Fibroblast of skin of right biceps (primary cell): ENCODE measurements around the gene TNFRSF19.

ENCODE experiments used
- DNase-seq: peaks from one replicate; pipeline ENCODE4 v3.0.0-alpha.2; 2013

Gene TNFRSF19

DNA sequence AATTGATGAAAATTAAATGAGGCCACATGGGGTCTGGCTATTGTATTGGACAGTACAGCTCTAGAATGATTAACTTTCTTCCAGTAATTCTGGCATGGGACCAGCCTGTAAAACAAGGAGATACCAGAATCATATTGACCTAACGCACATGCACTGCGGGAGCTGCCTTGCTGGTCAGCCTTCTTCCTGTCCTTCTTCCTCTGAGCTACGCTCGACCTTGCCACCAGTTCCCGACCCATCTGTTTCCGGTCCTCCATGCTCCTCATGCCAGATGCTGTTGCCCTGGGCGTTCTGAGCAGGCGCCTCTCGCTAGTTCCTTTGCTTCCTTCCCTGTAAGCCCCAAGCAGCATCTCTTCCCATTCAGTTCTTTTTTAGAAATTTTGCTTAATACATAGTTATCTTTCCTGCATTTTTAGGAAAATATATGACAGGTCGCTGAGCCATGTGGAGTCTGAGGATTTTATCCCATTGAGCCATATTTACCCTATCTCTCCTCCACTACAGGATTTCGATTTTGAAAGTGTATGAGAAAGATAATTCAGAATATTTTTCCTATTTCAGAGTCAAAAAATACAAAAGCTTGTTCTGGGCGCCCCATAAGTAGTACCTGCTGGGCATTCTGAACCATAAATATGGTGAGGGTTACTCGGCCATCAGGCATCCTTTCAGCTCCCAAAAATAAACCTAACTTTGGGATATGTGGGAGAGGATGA, 38.6 kb downstream of the TNFRSF19 start:
- DNase-seq: no peak

DNA sequence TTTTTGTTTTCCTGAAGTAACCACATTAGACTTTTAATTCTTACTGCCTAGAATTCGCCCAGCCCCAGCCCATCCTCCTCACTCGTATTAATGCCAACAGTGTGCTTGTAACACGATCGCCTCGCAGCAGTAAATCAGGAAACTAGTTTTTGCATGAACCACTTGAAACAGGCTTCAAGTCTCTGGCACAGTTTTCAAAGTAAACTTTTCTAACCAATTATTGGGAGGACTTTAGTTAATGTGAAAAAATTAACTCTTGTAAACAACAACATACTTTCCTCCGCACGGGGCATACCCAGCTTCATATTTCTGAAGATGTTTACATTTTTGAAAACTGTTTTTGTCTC, 39.2 kb downstream of the TNFRSF19 start:
- DNase-seq: peak; percentile 66

DNA sequence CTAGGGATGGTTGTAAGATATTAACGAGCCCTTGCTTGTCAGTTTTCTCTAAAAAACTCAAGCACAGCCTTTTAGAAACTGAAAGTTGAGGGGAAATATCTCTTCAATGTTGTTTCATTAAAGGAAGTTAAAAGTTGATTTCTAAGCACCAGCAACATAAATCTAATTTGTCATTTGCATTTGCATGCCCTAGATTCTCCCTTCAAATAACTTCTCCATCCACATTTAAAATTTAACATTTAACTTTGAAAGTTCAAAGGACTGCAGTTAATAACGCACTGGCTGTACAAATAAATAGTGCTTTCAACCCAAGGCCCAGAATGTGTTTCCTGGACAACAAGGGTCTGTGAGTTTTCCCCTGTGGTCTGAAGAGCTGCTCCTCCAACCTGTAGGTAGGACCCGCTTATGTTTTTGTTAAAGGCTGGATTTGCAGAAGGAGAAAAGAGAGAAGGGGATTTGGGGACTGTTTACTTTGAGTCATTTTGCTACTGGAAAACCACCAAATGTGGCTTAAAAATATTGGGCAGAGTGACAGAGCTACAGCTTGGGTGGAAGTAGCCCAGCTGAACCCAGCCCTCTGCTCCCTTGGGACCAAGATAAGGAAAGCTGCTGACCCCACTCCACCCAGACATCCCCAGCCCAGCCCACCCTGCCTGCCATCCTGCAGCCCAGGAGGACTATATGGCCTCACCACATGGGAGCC, 39.8 kb downstream of the TNFRSF19 start:
- peak; percentile 52 for DNase-seq

DNA sequence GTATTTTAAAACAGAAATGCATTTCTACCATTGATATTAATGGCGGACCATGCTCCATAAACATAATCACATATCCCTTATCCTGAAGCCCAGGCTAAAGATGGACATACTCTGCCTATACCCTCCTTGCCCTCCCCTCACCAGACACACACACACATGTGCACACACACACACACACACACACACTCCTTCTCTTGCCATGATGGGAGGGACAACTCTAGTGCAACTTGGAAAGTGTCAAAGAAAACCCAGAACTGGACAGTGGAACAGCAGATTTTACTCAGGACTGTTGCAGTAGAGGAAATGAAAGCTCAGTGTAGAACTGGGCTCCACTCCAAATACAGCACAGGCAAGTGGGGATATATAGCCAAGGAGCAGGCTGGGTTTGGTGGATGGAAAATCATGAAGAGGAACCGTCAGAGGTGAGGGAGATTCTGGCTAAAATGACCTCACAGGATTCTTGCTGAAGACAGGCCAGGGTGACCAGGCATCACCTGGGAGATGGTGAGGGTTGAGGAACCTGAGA, 40.8 kb downstream of the TNFRSF19 start:
- peak; percentile 33 for DNase-seq

DNA sequence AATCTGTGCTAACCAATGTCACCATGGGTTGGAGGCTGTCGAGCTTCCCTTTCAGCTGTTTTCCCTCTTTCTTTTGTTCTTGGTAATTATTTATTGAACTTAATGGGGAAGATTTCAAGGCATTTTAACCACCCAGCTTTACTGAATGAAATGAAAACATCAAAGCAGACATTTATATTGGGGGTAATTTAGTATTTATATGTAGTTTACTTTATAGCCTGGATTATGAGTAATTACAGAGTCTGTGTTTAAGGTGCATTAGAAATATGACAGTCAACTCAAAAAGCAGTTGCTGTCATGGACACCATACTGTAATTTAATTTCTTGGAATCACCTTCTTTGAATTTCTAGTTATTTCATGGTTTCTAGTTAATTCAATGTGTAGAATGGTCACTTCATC, 42.0 kb downstream of the TNFRSF19 start:
- no peak for DNase-seq

DNA sequence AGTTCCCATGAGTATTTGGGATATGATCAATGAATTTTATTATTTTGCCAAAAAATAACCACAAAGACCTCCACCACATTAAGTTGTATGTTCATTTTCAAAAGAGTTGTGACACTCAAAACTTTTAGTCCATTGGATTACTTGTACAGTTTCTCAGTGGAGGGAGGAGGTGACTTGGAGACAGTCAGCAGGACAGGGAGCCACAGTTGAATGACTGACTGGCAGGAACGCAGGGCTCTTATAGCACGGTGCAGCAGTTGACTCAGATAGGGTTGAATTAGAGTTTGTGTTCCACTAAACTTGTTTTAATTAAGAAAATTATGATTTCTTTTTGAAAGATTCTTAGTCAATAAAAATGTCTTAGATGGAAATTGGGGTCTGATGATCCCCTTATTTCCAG, 42.5 kb downstream of the TNFRSF19 start:
- DNase-seq: no peak

DNA sequence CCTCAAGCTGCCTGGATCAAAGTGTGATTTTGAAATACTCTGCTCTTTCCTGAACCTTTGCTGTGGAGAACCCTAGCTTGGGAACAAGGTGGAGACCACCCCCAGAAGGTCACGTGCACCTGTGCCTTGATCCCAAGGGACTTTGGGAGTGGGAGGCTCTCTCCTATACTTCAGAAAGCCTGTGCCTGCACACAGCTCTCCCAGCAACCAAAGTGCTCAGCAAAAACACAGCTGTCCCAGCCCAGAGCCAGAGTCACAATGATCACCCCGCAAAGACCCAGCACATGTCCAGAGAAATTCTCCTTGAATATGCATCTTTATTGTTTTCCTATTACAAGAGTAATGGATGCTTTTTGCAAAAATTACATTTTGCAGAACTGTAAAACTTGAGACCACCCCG, 43.4 kb downstream of the TNFRSF19 start:
- no peak for DNase-seq

DNA sequence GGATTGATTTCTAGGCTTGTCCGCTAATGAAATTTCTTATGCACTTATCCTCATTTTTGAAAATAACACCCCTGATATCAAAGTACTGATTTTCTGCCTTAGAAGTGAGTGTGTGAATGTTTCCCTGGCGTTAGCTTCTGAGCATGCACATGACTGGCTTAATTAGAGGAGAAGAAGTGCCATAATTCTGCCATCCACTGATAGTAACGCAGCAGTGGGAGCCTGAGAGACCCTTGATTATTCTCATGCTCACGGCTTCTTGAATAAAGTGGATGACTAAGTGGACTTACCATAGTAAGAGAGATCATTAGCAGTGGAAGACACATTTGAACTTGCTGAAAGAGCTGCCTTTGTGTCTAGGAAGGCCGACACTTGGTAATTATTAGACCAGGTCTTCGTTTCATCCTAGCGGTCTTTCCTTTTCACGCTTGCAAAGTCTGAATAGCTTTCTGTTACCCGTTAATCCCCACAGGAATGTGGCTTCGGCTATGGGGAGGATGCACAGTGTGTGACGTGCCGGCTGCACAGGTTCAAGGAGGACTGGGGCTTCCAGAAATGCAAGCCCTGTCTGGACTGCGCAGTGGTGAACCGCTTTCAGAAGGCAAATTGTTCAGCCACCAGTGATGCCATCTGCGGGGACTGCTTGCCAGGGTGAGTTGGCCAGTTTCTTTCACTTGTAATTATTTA, 45.3 kb downstream of the TNFRSF19 start:
- no peak for DNase-seq

DNA sequence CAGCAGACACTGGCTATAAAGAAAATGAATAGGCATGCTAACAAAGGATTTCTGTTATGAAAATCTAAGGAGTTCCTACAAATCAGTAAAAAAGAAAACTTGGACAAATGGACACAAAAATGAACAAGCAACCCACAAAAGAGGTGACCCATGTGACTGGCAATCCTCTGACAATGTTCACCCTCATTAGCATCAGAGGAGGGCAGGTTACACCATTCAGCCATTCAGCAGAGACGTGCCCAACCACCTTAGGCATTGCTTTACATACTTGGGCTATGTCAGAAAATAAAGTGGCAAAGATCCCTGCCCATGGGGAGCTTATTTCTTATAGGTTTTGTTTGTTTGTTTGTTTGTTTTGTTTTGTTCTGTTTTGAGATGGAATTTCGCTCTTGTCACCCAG, 46.0 kb downstream of the TNFRSF19 start:
- DNase-seq: no peak

DNA sequence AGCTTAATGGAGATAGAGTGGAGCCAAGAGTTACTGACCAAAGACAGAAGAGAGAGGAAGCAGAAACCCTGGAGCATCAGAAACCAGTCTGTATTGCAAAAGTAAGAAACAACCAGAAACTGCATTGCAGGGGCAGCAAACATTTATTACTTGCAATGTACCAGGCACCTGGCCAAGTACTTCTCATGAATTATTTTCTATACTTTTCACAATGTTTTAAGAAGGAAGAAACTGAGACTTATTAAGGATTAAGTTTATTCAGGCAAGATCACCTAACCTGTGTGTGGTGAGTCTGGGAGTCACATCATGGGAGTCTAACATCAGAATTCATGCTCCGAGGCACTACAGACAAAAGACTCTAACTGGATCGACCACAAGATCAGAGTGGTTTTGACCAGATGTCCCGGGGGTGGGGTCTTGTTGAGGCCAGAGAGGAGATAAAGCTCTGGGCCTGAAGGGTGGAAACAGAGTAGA, 47.4 kb downstream of the TNFRSF19 start:
- peak; percentile 77 for DNase-seq

DNA sequence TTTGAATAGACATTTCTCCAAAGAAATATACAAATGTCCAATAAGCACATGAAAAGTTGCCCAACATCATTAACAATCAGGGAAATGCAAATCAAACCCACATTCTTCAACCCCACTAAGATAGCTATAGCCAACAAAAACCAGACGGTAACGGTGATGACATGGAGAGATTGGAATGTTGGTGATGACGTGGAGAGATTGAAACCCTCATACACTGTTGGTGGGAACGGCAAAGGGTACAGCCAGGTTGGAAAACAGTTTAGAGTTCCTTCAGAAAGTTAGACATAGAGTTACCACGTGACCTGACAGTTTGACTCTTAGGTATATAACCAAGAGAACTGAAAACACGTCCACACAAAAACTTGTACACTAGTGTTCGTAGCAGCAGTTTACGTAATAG, 48.1 kb downstream of the TNFRSF19 start:
- peak; percentile 98 for DNase-seq

DNA sequence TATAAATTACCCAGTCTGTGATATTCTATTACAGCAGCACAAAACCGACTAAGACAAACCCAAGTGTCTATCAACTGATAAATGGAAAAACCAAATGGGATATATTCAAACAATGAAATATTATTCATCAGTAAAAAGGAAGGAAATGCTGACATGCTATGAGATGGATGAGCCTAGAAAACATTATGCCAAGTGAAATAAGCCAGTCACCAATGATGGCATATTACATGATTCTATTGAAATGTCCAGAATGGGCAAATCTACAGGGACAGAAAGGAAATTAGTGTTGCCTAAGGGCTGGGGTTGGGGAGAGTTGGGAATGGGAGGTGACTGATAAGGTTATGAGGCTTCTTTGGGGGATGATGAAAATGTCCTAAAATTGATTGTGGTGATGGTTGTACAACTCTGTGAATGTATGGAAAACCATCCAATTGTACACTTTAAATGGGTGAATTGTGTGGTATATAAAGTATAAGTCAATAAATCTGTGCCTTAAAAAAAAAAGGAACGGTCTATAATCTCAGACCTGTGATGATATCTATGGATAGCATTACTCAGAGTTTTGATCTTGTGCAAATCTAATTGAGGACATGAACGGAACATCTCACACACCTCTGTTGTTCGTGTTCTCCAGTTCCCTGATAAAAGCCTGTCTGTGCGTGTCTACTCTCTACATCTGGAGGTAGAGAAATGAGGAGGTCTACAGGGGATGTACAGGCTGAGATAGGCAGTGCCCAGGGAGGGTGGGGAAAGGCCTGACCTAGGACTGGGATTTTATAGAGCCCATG, 49.0 kb downstream of the TNFRSF19 start:
- no peak for DNase-seq

DNA sequence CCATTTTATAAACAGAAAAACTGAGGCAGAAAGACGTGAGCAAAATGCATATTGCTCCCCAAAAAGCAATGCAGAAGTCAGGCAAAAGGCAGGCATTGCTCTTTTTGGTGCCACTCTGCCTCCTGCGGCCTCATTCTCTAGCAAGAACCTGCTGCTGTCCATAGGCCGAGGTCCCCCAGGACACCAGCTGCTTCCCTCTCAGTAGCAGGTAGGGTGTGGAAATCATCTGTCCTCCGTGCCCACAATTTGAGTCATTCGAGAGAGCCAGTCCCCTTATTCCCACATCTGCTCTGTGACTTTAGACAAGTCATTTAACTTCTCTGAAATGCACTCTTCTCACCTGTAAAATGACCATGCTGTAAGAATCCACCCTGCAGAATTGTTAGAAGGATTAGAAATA, 50.0 kb downstream of the TNFRSF19 start:
- DNase-seq: no peak

DNA sequence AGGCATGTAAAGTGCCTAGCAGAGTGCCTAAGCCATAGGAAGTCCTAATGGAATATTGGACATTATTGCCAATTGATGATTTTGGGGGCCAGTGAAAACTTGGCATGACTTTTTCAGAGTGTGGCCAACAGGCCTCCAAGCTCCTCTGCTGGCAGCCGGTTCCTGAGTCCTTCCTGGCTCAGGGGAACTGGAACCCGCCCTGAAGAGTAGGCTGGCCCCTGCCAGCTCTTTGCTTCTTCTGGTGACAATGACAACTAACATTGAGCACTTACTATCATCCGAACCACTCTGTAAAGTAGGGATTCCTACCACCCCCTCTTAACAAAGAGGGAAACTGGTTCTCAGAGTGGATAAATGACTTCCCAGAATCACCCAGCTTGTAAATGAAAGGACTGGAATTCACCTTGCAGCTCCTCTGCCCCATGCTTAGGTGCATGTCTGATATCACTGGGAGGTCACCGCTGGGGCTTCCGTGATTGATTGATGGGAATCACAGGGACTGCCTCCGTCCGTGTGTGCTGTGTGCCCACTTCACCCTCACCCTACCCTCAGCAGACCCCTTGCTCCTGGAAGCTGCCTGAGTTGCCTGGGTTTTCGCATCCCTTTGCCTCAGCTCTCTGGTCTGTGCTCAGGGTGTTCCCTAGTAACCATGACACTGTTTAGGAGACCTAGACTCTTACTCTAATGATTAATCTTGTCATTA, 50.6 kb downstream of the TNFRSF19 start:
- DNase-seq: no peak

DNA sequence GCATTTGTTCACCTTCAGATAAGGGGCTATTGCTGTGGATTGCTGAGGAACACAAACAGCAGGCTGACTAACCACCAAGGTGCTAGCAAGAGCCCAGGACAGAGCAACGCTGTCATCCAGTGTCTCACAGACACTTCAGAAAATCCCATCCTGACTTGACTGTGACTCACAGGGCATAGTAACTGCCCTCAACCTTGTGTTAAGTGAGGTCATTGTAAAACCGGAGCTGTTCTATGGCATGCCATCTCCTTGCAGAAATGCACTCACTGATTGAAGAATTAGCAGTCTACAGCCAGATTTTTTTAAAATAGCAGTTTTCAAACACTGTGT, 51.1 kb downstream of the TNFRSF19 start:
- DNase-seq: peak; percentile 89

DNA sequence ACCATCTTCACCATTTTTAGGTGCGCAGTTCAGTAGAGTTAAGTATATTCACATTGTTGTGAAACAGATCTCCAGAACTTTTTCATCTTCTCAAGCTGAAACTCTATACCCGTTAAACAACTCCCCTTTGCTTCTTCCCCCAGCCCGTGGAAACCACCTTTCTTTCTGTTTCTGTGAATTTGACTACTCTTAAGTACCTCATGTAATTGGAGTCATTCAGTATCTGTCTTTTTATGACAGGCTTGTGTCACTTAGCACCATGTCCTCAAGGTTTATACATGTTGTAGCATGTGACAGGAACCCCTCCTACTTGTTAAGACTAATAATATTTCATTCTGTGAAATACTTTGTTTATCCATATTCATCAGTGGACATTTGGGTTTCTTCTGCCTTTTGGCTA, 52.8 kb downstream of the TNFRSF19 start:
- DNase-seq: no peak

DNA sequence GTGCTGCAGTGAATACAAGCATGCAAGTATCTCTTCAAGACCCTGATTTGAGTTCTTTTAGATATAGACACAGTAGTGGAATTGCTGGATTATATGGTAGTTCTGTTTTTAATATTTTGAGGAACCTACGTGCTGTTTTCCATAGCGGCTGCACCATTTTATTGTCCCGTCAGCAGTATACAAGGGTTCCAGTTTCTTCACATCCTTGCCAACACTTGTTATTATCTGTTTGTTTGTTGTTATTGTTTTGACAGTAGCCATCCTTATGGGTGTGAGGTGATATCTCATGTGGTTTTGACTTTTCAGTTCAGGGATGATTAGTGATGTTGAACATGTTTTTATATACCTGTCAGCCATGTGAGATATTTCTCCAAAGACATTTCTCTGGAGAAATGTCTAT, 53.2 kb downstream of the TNFRSF19 start:
- no peak for DNase-seq

DNA sequence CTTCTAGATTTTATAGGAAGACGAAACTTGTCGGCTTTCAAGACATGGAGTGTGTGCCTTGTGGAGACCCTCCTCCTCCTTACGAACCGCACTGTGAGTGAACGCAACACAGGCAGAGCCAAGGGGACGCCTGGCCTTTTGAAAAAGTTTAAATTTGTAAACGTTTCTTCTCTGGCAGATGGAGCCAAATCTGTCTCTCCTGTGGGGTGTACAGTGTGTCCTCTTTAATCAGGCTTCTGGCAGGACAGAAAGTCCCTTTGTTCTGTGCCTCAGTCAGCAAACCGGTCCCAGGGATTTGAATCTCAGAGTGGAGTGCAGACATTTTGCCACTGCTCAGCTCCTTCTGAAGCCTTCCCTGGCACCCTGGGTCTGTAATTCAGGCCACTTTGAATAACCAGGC, 56.5 kb downstream of the TNFRSF19 start:
- DNase-seq: no peak

DNA sequence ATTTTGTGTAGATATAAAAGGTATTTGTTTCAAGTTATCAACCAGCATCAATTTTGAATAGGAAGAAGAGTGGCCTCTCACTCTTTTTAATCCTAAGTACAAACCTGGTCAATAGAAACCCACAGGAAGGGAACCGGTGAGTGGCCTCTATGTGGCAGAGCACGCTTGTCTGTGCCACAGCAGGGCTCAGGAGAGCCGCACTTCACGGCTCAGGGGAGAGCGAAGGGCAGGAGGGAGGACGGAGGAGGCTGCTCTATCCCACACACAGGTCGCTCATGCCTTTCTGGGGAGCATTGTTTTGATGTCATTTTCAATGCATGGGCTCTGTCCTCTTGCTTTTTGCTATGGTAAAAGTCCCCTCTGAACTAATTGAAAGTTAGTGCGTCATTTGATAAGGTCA, 57.2 kb downstream of the TNFRSF19 start:
- no peak for DNase-seq

DNA sequence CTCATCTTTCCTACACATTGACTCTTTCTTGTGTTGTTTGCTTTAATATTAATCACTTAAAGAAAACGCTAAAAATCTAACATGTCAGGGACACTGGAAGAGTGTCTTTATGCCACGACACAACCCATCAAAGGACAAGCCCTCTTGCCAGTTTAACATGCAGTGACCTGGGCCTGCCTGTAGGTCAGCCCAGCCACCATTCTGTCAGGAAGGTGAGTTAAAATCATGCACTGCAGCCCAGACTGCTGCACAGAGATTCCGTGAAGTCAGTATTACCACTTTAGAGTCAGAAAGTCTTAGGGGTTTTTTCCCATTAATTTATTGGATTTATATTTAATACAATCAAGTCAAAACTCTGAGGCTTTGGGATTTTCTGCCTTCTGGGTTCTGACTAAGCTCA, 58.0 kb downstream of the TNFRSF19 start:
- no peak for DNase-seq

DNA sequence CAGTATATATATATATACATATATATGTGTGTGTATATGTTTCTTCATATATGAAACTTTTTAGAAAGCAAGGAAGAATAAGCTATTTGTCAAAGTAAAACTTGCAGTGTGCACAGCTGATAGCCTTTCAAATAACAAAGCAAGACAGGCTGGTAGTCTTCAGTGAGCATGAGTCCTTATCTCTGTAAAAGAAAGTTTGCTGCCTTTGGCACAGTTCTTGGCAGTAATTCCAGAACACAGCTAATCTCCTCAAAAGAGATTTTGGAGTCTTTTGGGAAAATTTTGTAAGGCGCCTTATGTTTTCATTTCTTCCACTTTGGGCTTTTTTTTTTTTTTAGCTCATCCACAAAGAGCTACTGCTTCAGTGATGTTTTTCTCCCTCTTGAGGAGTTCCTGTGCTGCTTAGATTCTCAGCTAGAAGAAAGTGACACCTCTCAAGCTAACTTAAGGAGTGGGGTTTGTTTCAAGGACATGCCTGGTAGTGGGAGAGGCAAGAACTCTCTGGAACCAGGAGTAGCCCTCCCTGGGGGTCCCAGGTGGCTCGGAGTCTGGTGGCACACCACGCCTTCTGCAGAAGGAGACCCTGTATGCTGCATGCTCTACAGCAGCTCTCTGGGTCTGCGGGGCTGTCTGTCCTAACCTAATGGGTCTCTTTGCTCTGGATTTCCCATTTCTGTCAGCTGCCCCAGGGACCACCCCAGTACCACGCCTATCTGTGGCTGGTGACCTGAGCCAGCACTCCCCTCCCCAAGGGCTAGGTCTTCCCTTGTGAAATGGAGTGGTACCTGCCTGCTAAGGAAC, 58.8 kb downstream of the TNFRSF19 start:
- DNase-seq: no peak
